Measurements from ENCODE around the gene ARID4A.
A peak's percentile ranks its signal among the peaks of the same experiment; 100 is the strongest.
"Not testable (repeated sequence)": the region's sequence is repeated elsewhere in the genome, so short reads cannot be mapped to it uniquely, and the experiment has no call there.

The ARID4A gene, protein sequence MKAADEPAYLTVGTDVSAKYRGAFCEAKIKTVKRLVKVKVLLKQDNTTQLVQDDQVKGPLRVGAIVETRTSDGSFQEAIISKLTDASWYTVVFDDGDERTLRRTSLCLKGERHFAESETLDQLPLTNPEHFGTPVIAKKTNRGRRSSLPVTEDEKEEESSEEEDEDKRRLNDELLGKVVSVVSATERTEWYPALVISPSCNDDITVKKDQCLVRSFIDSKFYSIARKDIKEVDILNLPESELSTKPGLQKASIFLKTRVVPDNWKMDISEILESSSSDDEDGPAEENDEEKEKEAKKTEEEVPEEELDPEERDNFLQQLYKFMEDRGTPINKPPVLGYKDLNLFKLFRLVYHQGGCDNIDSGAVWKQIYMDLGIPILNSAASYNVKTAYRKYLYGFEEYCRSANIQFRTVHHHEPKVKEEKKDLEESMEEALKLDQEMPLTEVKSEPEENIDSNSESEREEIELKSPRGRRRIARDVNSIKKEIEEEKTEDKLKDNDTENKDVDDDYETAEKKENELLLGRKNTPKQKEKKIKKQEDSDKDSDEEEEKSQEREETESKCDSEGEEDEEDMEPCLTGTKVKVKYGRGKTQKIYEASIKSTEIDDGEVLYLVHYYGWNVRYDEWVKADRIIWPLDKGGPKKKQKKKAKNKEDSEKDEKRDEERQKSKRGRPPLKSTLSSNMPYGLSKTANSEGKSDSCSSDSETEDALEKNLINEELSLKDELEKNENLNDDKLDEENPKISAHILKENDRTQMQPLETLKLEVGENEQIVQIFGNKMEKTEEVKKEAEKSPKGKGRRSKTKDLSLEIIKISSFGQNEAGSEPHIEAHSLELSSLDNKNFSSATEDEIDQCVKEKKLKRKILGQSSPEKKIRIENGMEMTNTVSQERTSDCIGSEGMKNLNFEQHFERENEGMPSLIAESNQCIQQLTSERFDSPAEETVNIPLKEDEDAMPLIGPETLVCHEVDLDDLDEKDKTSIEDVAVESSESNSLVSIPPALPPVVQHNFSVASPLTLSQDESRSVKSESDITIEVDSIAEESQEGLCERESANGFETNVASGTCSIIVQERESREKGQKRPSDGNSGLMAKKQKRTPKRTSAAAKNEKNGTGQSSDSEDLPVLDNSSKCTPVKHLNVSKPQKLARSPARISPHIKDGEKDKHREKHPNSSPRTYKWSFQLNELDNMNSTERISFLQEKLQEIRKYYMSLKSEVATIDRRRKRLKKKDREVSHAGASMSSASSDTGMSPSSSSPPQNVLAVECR

GRCh38 chr14:58298477-58299400 is at the start of gene ARID4A:
TSS of gene ARID4A (plus strand) at chr14:58298555. CDS start at chr14:58299855, 1,300 bp downstream.
- Histone ChIP-seq H3K36me3 (ENCODE audit: insufficient read depth, low read length) (peaks cover 10% of the 10 kb centered on the region; the same call in 1 of the 2 replicates), H3K4me1 (ENCODE audit: insufficient read depth, low read length) (no peaks in the 10 kb centered on the region; the same call in 1 of the 2 replicates), H3K9me3 (ENCODE audit: control insufficient read depth, insufficient read depth, low read length) (no peaks in the 10 kb centered on the region), H3K9ac (ENCODE audit: low read depth, low read length) (peak within 1 kb of the TSS; percentile 87)

DNA sequence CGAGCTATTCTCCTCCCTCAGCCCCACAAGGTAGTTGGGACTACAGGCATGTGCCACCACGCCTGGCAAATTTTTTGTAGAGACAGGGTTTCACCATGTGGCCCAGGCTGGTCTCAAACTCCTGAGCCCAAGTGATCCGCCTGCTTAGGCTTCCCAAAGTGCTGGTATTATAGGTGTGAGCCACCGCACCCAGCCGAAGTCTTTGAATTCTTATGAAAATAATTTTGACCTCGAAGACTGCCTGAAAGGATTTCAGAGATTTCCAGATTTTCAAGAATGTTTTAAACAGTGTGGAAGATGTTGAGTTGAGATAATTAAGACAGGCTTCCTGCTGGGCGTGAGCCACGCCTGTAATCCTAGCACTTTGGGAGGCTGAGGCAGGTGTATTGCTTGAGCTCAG is 48.7 kb upstream of the ARID4A start:
- H3K9ac ChIP-seq (ENCODE audit: low read depth, low read length), result no peak overlapping the region
- H3K9me3 ChIP-seq (ENCODE audit: control insufficient read depth, insufficient read depth, low read length), result no peaks in the 10 kb centered on the region
- no peaks in the 10 kb centered on the region for H3K4me1 ChIP-seq (ENCODE audit: insufficient read depth, low read length)
- peaks cover 20% of the 10 kb centered on the region for H3K36me3 ChIP-seq (ENCODE audit: insufficient read depth, low read length)

DNA sequence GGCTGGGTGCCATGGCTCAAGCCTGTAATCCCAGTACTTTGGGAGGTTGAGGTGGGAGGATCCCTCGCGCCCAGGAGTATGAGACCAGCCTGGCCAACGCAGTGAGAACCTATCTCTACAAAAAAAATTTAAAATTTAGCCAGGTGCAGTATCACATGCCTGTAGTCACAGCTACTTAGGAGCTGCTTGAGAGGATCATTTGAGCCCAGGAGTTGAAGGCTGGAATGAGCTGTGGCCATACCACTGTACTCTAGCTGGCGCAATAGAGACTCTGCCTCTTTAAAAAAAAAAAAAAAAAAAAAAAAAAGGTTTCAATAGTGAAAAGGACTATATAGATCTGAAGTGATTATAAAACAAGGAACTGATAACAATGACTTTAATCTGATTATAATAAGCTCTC is 40.2 kb upstream of the ARID4A start:
- H3K9me3 ChIP-seq (ENCODE audit: control insufficient read depth, insufficient read depth, low read length), result no peaks in the 10 kb centered on the region
- no peak overlapping the region for H3K9ac ChIP-seq (ENCODE audit: low read depth, low read length)
- H3K36me3 ChIP-seq (ENCODE audit: insufficient read depth, low read length), result peaks cover 33% of the 10 kb centered on the region
- no peaks in the 10 kb centered on the region for H3K4me1 ChIP-seq (ENCODE audit: insufficient read depth, low read length)

GRCh38 chr14:58262005-58262404 is 36.4 kb upstream of the ARID4A start:
- H3K9ac ChIP-seq (ENCODE audit: low read depth, low read length); H3K4me1 ChIP-seq (ENCODE audit: insufficient read depth, low read length); H3K9me3 ChIP-seq (ENCODE audit: control insufficient read depth, insufficient read depth, low read length): not testable (repeated sequence)
- peaks cover 53% of the 10 kb centered on the region for H3K36me3 ChIP-seq (ENCODE audit: insufficient read depth, low read length)

DNA sequence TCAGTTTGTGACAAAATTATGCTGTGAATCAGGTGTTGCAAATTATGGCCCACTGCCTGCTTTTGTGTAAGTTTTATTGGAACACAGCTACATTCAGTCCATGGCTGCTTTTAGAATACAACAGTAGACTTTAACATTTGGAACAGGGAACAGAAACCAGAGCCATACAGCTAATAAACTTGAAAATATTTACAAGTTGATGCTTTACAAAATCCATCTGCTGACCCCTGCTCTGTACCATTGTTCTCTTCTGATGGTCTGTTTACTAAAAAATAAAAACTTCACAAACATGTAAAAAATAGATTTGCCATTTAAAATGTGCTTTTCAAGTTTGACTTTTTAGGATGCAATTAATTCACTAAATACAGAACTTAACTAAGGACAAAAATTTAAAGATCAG is 33.0 kb upstream of the ARID4A start:
- Histone ChIP-seq H3K9me3 (ENCODE audit: control insufficient read depth, insufficient read depth, low read length) (no peaks in the 10 kb centered on the region), H3K9ac (ENCODE audit: low read depth, low read length) (no peak overlapping the region), H3K36me3 (ENCODE audit: insufficient read depth, low read length) (peaks cover 38% of the 10 kb centered on the region), H3K4me1 (ENCODE audit: insufficient read depth, low read length) (no peaks in the 10 kb centered on the region)

DNA sequence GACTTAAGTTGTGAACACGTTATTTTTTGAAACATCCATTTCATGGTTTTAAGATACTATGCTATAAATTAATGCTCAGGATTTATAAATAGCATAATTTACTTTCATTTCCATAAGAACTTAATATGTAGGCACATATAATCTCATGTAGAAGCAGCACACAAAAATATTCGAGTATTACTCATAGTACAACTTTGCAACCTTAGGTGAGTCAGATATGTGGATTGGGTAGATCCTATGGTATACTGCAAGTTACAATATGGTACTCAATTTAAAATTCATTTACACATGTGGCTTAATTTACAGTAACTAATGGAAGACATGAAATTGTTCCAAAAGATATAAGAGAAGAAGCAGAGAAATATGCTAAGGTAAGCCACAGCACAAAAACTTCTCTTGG is 27.7 kb upstream of the ARID4A start:
- Histone ChIP-seq H3K9me3 (ENCODE audit: control insufficient read depth, insufficient read depth, low read length) (no peaks in the 10 kb centered on the region), H3K36me3 (ENCODE audit: insufficient read depth, low read length) (peaks cover 17% of the 10 kb centered on the region; the same call in 1 of the 2 replicates), H3K4me1 (ENCODE audit: insufficient read depth, low read length) (no peaks in the 10 kb centered on the region), H3K9ac (ENCODE audit: low read depth, low read length) (no peak overlapping the region)

GRCh38 chr14:58272588-58273372 is 25.6 kb upstream of the ARID4A start:
- H3K36me3 ChIP-seq (ENCODE audit: insufficient read depth, low read length), result peaks cover 15% of the 10 kb centered on the region
- H3K9ac ChIP-seq (ENCODE audit: low read depth, low read length), result no peak overlapping the region

DNA sequence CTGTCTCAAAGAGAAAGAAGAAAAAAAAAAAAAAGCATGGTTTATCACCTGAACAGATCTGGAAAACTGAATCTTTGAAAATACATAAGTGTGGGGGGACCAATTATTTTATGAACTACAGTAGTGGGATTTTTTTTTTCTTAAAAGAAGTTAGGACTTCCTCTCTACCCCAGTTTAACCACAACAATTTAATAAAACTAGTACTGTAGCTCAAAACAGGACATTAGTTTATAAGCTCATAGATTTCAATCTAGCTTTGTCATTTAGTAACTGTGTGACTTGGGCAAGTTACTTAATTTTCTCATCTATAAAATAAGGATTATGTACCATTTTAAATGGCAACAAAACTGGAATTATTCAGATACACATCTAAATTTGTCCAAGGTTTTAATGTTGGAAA is 23.5 kb upstream of the ARID4A start:
- Histone ChIP-seq H3K9ac (ENCODE audit: low read depth, low read length) (no peak overlapping the region), H3K4me1 (ENCODE audit: insufficient read depth, low read length) (no peaks in the 10 kb centered on the region), H3K9me3 (ENCODE audit: control insufficient read depth, insufficient read depth, low read length) (no peaks in the 10 kb centered on the region), H3K36me3 (ENCODE audit: insufficient read depth, low read length) (peaks cover 11% of the 10 kb centered on the region)

More at GRCh38 chr14:58272588-58273372, 25.6 kb upstream of the ARID4A start:
- no peaks in the 10 kb centered on the region for H3K9me3 ChIP-seq (ENCODE audit: control insufficient read depth, insufficient read depth, low read length)
- no peaks in the 10 kb centered on the region for H3K4me1 ChIP-seq (ENCODE audit: insufficient read depth, low read length)

DNA sequence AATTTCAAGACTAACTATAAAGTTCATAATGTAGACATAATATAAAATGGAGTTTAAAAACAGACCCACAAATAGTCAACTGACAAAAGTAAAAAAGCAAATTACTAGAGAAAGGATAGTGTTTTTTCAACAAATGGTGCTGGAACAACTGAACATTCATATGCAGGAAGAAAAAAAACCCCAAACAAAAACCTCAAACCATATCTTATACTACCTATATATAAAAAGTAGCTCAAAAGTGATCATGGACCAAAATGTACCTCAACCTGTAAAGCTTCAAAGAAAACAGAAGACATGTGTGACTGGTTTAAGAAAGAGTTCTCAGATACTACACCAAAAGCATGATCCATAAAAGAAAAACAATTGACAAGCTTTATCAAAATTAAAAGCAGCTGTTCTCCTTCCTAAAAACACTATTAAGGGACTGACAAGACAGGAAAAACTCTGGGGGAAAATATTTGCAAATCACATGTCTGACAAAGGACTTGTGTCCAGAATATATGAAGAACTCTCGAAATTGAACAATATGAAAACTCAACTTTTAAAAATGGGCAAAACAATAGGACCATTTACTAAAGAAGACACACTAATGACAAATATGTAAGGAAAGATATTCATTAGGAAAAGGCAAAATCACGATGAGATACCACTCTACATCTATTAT is 22.7 kb upstream of the ARID4A start:
- H3K9ac ChIP-seq (ENCODE audit: low read depth, low read length), result no peak overlapping the region
- H3K9me3 ChIP-seq (ENCODE audit: control insufficient read depth, insufficient read depth, low read length), result no peaks in the 10 kb centered on the region
- peaks cover 11% of the 10 kb centered on the region for H3K36me3 ChIP-seq (ENCODE audit: insufficient read depth, low read length)
- no peaks in the 10 kb centered on the region for H3K4me1 ChIP-seq (ENCODE audit: insufficient read depth, low read length)

DNA sequence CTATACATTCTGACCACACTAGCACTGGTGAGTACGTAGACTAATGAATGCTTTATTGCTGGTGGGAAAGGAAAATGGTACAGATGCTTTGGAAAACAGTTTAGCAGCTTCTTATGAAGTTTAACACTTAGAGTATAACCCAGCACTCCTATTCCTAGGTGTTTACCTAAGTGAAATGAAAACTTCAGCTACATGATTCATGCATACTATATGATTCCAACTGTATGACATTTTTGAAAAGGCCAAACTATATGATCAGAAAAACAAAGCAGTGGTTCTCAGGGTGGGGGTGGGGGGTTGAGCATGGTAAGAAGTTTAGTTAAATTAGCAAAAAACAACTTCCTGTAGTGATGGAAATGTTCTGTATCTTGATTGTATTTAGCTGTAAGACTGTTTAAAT is 22.1 kb upstream of the ARID4A start:
- Histone ChIP-seq H3K36me3 (ENCODE audit: insufficient read depth, low read length) (peaks cover 11% of the 10 kb centered on the region), H3K4me1 (ENCODE audit: insufficient read depth, low read length) (no peaks in the 10 kb centered on the region), H3K9me3 (ENCODE audit: control insufficient read depth, insufficient read depth, low read length) (no peaks in the 10 kb centered on the region), H3K9ac (ENCODE audit: low read depth, low read length) (no peak overlapping the region)

GRCh38 chr14:58278177-58278576 is 20.2 kb upstream of the ARID4A start:
- Histone ChIP-seq H3K36me3 (ENCODE audit: insufficient read depth, low read length) (peaks cover 12% of the 10 kb centered on the region), H3K4me1 (ENCODE audit: insufficient read depth, low read length) (no peaks in the 10 kb centered on the region), H3K9ac (ENCODE audit: low read depth, low read length) (no peak overlapping the region)

DNA sequence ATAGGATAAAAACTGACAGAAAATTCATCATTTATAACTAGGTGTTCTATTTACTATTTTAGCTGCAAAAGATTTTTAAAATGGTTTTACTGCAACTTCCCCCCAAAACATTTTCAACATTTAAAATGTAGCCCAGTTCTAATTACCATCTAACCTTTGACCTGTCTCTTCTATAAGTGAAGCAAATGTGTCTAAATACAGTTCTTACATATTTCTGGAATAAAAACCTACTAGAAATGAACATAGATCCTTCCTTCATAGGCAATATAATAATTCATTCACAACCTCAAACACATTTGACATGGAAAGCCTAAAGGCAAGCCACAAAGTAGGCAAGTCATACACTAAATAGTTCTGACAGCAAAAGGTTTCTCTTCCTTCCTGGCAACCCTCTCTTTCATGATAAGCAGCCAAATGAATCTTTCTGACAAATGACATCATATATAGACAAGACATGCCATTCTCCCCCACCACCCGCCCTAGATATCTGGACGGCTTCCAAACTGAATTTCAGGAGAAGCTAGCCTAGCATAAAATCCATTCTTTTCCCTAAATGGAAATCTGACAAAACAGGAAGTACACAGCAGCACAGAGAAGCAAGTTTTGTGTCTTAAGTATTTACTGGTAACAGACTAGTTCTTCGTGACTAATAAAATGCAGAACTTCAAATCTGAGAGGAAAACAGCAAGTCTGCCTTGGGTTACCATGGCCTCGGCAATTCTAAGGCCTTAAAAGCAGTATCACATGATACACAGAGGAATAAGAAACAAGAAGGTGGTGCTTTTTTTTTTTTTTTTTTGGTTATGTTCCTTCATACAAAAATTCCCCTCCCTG is 17.2 kb upstream of the ARID4A start:
- no peak overlapping the region for H3K9ac ChIP-seq (ENCODE audit: low read depth, low read length)
- no peaks in the 10 kb centered on the region for H3K9me3 ChIP-seq (ENCODE audit: control insufficient read depth, insufficient read depth, low read length)
- H3K36me3 ChIP-seq (ENCODE audit: insufficient read depth, low read length), result peaks cover 10% of the 10 kb centered on the region
- no peaks in the 10 kb centered on the region for H3K4me1 ChIP-seq (ENCODE audit: insufficient read depth, low read length)

More at GRCh38 chr14:58278177-58278576, 20.2 kb upstream of the ARID4A start:
- no peaks in the 10 kb centered on the region for H3K9me3 ChIP-seq (ENCODE audit: control insufficient read depth, insufficient read depth, low read length)

Measured in ES-I3 (cell line).